Mesenchymal stem cell (in vitro differentiated cells and primary cell): ENCODE data around the gene TBC1D10A.

Experiments
- DNase-seq: peaks from one replicate; pipeline ENCODE4 v3.0.0-alpha.2; 2013
- H2AFZ ChIP-seq: one replicate; pipeline ENCODE4 v1.6.1; 2013; ENCODE audit warnings: low read depth, mild to moderate bottlenecking, control low read depth, inconsistent platforms, low read length, moderate library complexity
- H2AK5ac ChIP-seq: 2 replicates; pipeline ENCODE4 v1.6.1; 2013; ENCODE audit warnings: low read length, moderate library complexity, mild to moderate bottlenecking, inconsistent platforms; ENCODE audit not compliant: severe bottlenecking
- H2BK120ac ChIP-seq: one replicate; pipeline ENCODE4 v1.6.1; 2013; ENCODE audit warnings: low read depth, mild to moderate bottlenecking, inconsistent platforms, low read length, moderate library complexity
- H2BK12ac ChIP-seq, 2 experiments: one replicate each; pipeline ENCODE4 v1.6.1; 2013; ENCODE audit warnings: inconsistent platforms in 2 of 2, low read length in 2 of 2, mild to moderate bottlenecking in 2 of 2, moderate library complexity in 2 of 2, control low read depth in 1 of 2
- H2BK15ac ChIP-seq: one replicate; pipeline ENCODE4 v1.6.1; 2013; ENCODE audit warnings: mild to moderate bottlenecking, low read depth, inconsistent platforms; ENCODE audit not compliant: poor library complexity, severe bottlenecking
- H2BK5ac ChIP-seq: 2 replicates; pipeline ENCODE4 v1.6.1; 2013; ENCODE audit warnings: low read depth, mild to moderate bottlenecking, low read length, control low read depth, inconsistent platforms; ENCODE audit not compliant: poor library complexity, severe bottlenecking
- H3K14ac ChIP-seq, 2 experiments: one replicate each; pipeline ENCODE4 v1.6.1; 2013; ENCODE audit warnings: inconsistent platforms in 2 of 2, low read length in 2 of 2, control low read depth in 1 of 2, mild to moderate bottlenecking in 1 of 2, moderate library complexity in 1 of 2
- H3K18ac ChIP-seq, 2 experiments: one replicate each; pipeline ENCODE4 v1.6.1; 2013; ENCODE audit warnings: inconsistent platforms in 2 of 2, low read length in 2 of 2, control low read depth in 1 of 2, low read depth in 1 of 2, mild to moderate bottlenecking in 1 of 2
- H3K23ac ChIP-seq, 2 experiments: one replicate each; pipeline ENCODE4 v1.6.1; 2013; ENCODE audit warnings: inconsistent platforms in 2 of 2, low read length in 2 of 2, mild to moderate bottlenecking in 2 of 2, moderate library complexity in 2 of 2, control low read depth in 1 of 2
- H3K27ac ChIP-seq: 2 replicates; pipeline ENCODE4 v1.5.1; 2013; ENCODE audit warnings: mild to moderate bottlenecking, moderate library complexity, low read length, control low read depth, inconsistent platforms; ENCODE audit not compliant: poor library complexity, severe bottlenecking
- H3K27me3 ChIP-seq, 2 experiments: 2 replicates each; pipeline versions ENCODE4 v1.6.1 to v1.7.0; 2013; ENCODE audit warnings: low read length in 2 of 2, mild to moderate bottlenecking in 2 of 2, moderate library complexity in 2 of 2, control low read depth in 1 of 2, inconsistent platforms in 1 of 2; ENCODE audit not compliant: control insufficient read depth in 1 of 2, insufficient read depth in 1 of 2
- H3K36me3 ChIP-seq, 2 experiments: 2 replicates each; pipeline versions ENCODE4 v1.6.1 to v1.7.0; 2013; ENCODE audit warnings: low read length in 2 of 2, control low read depth in 1 of 2, inconsistent platforms in 1 of 2, low read depth in 1 of 2, mild to moderate bottlenecking in 1 of 2; ENCODE audit not compliant: insufficient read depth in 2 of 2, control insufficient read depth in 1 of 2
- H3K4ac ChIP-seq, 2 experiments: one replicate each; pipeline ENCODE4 v1.6.1; 2013; ENCODE audit warnings: inconsistent platforms in 2 of 2, low read length in 2 of 2, mild to moderate bottlenecking in 2 of 2, moderate library complexity in 2 of 2, control low read depth in 1 of 2, low read depth in 1 of 2
- H3K4me1 ChIP-seq: 2 replicates; pipeline ENCODE4 v1.6.1; 2013; ENCODE audit warnings: low read depth, low read length, control low read depth; ENCODE audit not compliant: control insufficient read depth, insufficient read depth
- H3K4me2 ChIP-seq: 2 replicates; pipeline ENCODE4 v1.6.1; 2013; ENCODE audit warnings: low read length, mild to moderate bottlenecking, inconsistent platforms; ENCODE audit not compliant: poor library complexity, severe bottlenecking
- H3K4me3 ChIP-seq, 2 experiments: 2 replicates each; pipeline versions ENCODE4 v1.5.1 to v1.7.0; 2013; ENCODE audit warnings: low read length in 2 of 2, mild to moderate bottlenecking in 2 of 2, control low read depth in 1 of 2, low read depth in 1 of 2; ENCODE audit not compliant: insufficient read depth in 1 of 2
- H3K79me1 ChIP-seq: replicated peaks from 2 replicates; pipeline ENCODE4 v1.6.1; 2013; ENCODE audit warnings: mild to moderate bottlenecking, control low read depth, low read length, inconsistent platforms; ENCODE audit not compliant: poor library complexity, severe bottlenecking
- H3K9ac ChIP-seq: 2 replicates; pipeline ENCODE4 v1.7.0; 2013; ENCODE audit warnings: mild to moderate bottlenecking, low read length, moderate library complexity
- H3K9me3 ChIP-seq: 2 replicates; pipeline ENCODE4 v1.7.0; 2013; ENCODE audit warnings: mild to moderate bottlenecking, low read length; ENCODE audit not compliant: control insufficient read depth
- H4K8ac ChIP-seq: one replicate; pipeline ENCODE4 v1.6.1; 2013; ENCODE audit warnings: inconsistent platforms, mild to moderate bottlenecking, low read length, moderate library complexity
- H4K91ac ChIP-seq: one replicate; pipeline ENCODE4 v1.6.1; 2013; ENCODE audit warnings: mild to moderate bottlenecking, low read length, inconsistent platforms
- WGBS: methylation state at CpG from one replicate; pipeline ENCODE4 v1.1.7; 2013; ENCODE audit warnings: mixed read lengths; 5-methylcytosine and 5-hydroxymethylcytosine counted together

Gene TBC1D10A

GRCh38 chr22:30320021-30320556, 6.7 kb downstream of the TBC1D10A start:
- Histone ChIP-seq H3K4me3 (no peak overlapping the region), H2BK5ac (no peak overlapping the region), H2AFZ (no peak overlapping the region), H3K9ac (no peak overlapping the region), H4K8ac (no peak overlapping the region), H3K27me3 (no peaks in the 10 kb centered on the region), H3K79me1 (peaks cover 22% of the 10 kb centered on the region), H3K9me3 (no peaks in the 10 kb centered on the region), H2BK12ac (no peak overlapping the region), H2BK120ac (no peak overlapping the region), H2AK5ac (no peak overlapping the region), H3K18ac (no peak overlapping the region), H3K4me2 (no peak overlapping the region), H3K27ac (no peak overlapping the region), H2BK15ac (no peak overlapping the region), H3K23ac (no peak overlapping the region), H4K91ac (no peak overlapping the region), H3K4ac (no peak overlapping the region), H3K36me3 (peaks cover 29 to 34% of the 10 kb centered on the region in 2 experiments), H3K14ac (no peak overlapping the region), H3K4me1 (peaks cover 29% of the 10 kb centered on the region)
- WGBS = 92% methylated on average over 3 of the region's 3 CpGs
- no peak for DNase-seq

DNA sequence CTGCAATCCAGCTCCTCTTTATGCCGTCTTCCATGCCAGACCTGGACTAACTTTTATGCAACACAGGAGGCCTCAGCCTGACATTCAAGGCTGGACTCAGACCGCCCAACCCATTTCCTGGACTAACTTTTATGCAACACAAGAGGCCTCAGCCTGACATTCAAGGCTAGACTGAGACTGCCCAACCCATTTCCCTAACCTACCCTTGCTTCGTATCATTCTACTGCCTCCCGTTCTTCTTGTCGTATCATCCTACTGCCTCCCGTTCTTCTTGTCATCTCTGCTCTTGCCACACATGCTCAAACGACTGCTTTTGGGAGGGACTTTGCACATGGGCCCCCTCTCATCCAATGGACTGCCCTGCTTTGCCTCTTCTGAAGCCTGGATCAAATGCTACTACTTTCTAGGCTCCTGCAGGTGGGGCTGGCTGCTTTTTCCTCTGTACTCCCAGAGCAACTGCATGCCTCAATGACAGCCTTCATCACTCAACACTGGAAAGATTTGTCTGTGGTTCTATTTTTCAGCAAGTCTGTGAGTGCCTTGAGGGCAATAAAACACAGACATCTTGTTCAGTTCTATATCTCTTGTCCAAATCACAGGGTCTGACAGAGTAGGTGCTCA, 7.8 kb downstream of the TBC1D10A start:
- no peaks in the 10 kb centered on the region for H3K9me3 ChIP-seq
- no peaks in the 10 kb centered on the region for H3K27me3 ChIP-seq
- H2AK5ac ChIP-seq = no peak overlapping the region
- no peak overlapping the region for H2BK120ac ChIP-seq
- H2BK15ac ChIP-seq = no peak overlapping the region
- no peak overlapping the region for H2BK12ac ChIP-seq
- H3K4me3 ChIP-seq = no peak overlapping the region
- no peak overlapping the region for H3K14ac ChIP-seq
- no peak overlapping the region for H3K23ac ChIP-seq
- H3K4ac ChIP-seq = no peak overlapping the region
- no peak overlapping the region for H2BK5ac ChIP-seq
- peaks cover 29 to 34% of the 10 kb centered on the region in 2 experiments for H3K36me3 ChIP-seq
- H3K27ac ChIP-seq = no peak overlapping the region
- peaks cover 24% of the 10 kb centered on the region for H3K79me1 ChIP-seq
- 86% methylated on average over 7 of the region's 7 CpGs for WGBS
- no peak overlapping the region for H3K9ac ChIP-seq
- H4K91ac ChIP-seq = no peak overlapping the region
- no peak overlapping the region for H2AFZ ChIP-seq
- no peak overlapping the region for H3K18ac ChIP-seq
- H3K4me1 ChIP-seq = peaks cover 31% of the 10 kb centered on the region
- no peak for DNase-seq
- no peak overlapping the region for H4K8ac ChIP-seq
- H3K4me2 ChIP-seq = no peak overlapping the region

DNA sequence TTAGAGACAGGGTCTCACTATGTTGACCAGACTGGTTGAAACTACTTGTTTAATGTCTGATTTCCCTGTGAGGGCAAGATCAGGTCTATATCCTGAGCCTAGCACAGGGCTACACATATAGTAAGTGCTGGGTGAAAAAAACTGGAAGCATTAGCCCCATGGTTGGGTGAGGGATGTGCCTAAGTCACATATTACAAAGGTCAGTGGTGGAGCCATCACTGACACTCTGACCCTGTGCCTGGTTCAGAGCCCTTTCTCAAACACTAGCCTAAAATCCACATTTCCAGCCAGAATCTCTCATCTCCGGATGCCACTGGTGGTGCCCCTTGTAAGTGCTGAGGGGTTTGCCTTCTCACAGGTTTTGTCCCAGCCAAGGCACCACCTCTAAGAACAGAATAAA, 9.0 kb downstream of the TBC1D10A start:
- peaks cover 25 to 34% of the 10 kb centered on the region in 2 experiments for H3K36me3 ChIP-seq
- no peaks in the 10 kb centered on the region for H3K27me3 ChIP-seq
- H2BK5ac ChIP-seq = no peak overlapping the region
- H3K9me3 ChIP-seq = no peaks in the 10 kb centered on the region
- H3K9ac ChIP-seq = no peak overlapping the region
- H3K4me3 ChIP-seq = no peak overlapping the region
- no peak overlapping the region for H2BK15ac ChIP-seq
- H4K8ac ChIP-seq = no peak overlapping the region
- H3K4ac ChIP-seq = no peak overlapping the region
- no peak overlapping the region for H2BK120ac ChIP-seq
- H3K14ac ChIP-seq = no peak overlapping the region
- DNase-seq = no peak
- H3K23ac ChIP-seq = no peak overlapping the region
- no peak overlapping the region for H3K27ac ChIP-seq
- peaks cover 35% of the 10 kb centered on the region for H3K4me1 ChIP-seq
- H2AK5ac ChIP-seq = no peak overlapping the region
- 100% methylated on average over 1 of the region's 1 CpG for WGBS
- peaks cover 26% of the 10 kb centered on the region for H3K79me1 ChIP-seq
- H3K18ac ChIP-seq = no peak overlapping the region
- no peak overlapping the region for H2AFZ ChIP-seq
- H2BK12ac ChIP-seq = no peak overlapping the region
- H4K91ac ChIP-seq = no peak overlapping the region
- H3K4me2 ChIP-seq = no peak overlapping the region

- Histone ChIP-seq H3K23ac (no peak overlapping the region), H3K4me2 (no peak overlapping the region), H3K27ac (no peak overlapping the region), H4K91ac (no peak overlapping the region), H4K8ac (no peak overlapping the region), H3K4ac (no peak overlapping the region), H3K9me3 (no peaks in the 10 kb centered on the region), H3K9ac (no peak overlapping the region), H3K79me1 (peaks cover 23% of the 10 kb centered on the region), H2AK5ac (no peak overlapping the region), H3K14ac (no peak overlapping the region), H2BK15ac (no peak overlapping the region), H3K36me3 (peaks cover 25 to 30% of the 10 kb centered on the region in 2 experiments), H2BK5ac (no peak overlapping the region), H3K27me3 (no peaks in the 10 kb centered on the region), H2AFZ (no peak overlapping the region), H3K4me3 (no peak overlapping the region), H2BK120ac (no peak overlapping the region), H2BK12ac (no peak overlapping the region), H3K4me1 (peaks cover 45% of the 10 kb centered on the region), H3K18ac (no peak overlapping the region)
- 78% methylated on average over 2 of the region's 2 CpGs for WGBS
- DNase-seq = peak; percentile 53
Observed at GRCh38 chr22:30315962-30316576, 10.7 kb downstream of the TBC1D10A start.
